ENCODE data around the gene SULT1C3. TPM values are rescaled to one million over a fixed set of nuclear protein-coding genes. Genes with fewer than 3 reads are reported as not detected.
A peak's percentile ranks its signal among the peaks of the same experiment; 100 is the strongest.

Gene SULT1C3
- total and polyA plus RNA-seq, 2 of the 4 experiments (the other 2 are of a cell fraction): not detected

DNA sequence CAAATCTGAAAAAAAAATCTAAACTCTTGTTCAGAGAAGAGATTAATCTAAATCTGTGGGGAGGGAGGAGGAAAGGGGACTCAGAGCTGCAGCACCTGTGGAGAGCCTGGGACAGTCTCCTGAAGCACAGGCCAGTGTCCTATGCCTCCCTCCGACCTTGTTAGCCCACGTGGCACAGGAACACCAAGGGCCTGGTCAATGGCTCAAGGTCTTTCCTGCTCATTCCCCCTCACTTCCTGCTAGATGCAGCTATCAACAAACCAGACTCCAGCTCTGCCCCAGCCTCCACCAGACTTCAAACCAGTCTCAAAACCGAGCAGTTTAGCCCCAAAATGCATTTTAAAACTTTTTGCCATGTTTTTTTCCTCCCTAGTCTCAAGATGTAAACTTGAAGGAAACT lies 20.1 kb upstream of the SULT1C3 start:
- Histone ChIP-seq H3K9me1 (ENCODE audit: insufficient read depth, low read length) (no peaks in the 10 kb centered on the region), H3K4ac (ENCODE audit: low read depth, low read length) (no peak overlapping the region), H3K79me1 (ENCODE audit: low read depth in 1 of 2, low read length in 2 of 2) (no peaks in the 10 kb centered on the region), H3K4me1 (ENCODE audit: control insufficient read depth, insufficient read depth, low read length) (no peaks in the 10 kb centered on the region), H2AK9ac (replicated peaks; ENCODE audit: low read depth, low read length, poor library complexity) (peak overlapping the region; percentile 57), H2AK5ac (ENCODE audit: low read depth, low read length) (no peak overlapping the region), H2AFZ (replicated peaks; ENCODE audit: low read length, poor library complexity) (peak overlapping the region; percentile 72), H2BK15ac (ENCODE audit: low read depth, low read length) (no peak overlapping the region), H3K4me2 (ENCODE audit: low read depth, low read length) (no peak overlapping the region), H3K4me3 (ENCODE audit: insufficient read depth, low read depth, low read length) (no peak overlapping the region), H3K27ac (ENCODE audit: insufficient read depth, low read length) (no peak overlapping the region), H4K20me1 (ENCODE audit: insufficient read depth, low read length) (no peaks in the 10 kb centered on the region), H3K36me3 (ENCODE audit: control insufficient read depth, insufficient read depth, low read length) (no peaks in the 10 kb centered on the region), H2BK20ac (ENCODE audit: low read depth, low read length) (no peak overlapping the region), H3K27me3 (ENCODE audit: control insufficient read depth, insufficient read depth, low read length) (no peaks in the 10 kb centered on the region), H2BK5ac (ENCODE audit: low read depth, low read length, poor library complexity, severe bottlenecking) (no peak overlapping the region), H3K56ac (ENCODE audit: extremely low read depth, insufficient read depth, low read length) (no peak overlapping the region), H4K8ac (ENCODE audit: low read depth in 2 of 2, low read length in 2 of 2) (no peak overlapping the region), H3K9ac (ENCODE audit: low read depth, low read length) (no peak overlapping the region), H4K91ac (ENCODE audit: insufficient read depth, low read depth, low read length) (no peak overlapping the region), H2BK120ac (ENCODE audit: low read depth, low read length) (no peak overlapping the region), H3K14ac (replicated peaks; ENCODE audit: low read depth, low read length) (no peak overlapping the region), H3K18ac (ENCODE audit: low read depth, low read length) (no peak overlapping the region), H4K5ac (ENCODE audit: low read depth, low read length) (no peak overlapping the region), H3K9me3 (ENCODE audit: control insufficient read depth, insufficient read depth, low read length) (peaks cover 7% of the 10 kb centered on the region), H3K23ac (ENCODE audit: low read depth, low read length) (no peak overlapping the region)
- ChIA-PET CTCF (interaction anchor here (1.1 kb wide), 1 partner anchor 19 kb away, joined by 3 read pairs; no protein-coding TSS in a partner anchor), POLR2A (ENCODE audit: unreplicated experiment) (no interaction called here)
- 40% methylated on average over 1 of the region's 3 CpGs; no CpG with 5 or more reads in 1 of the 2 experiments for WGBS, 2 experiments (ENCODE audit: extremely low coverage in 2 of 2, insufficient read length in 1 of 2)
- no peak for DNase-seq
- in situ Hi-C loops (cut with MboI; ENCODE audit: low sequenced_read_pairs) (no loop called here), dilution Hi-C loops (cut with HindIII; ENCODE audit: low sequenced_read_pairs, unreplicated experiment) (no loop called here), intact Hi-C loops (cut with micrococcal nuclease) (loop anchor here (5.0 kb wide), 2 partner anchors 133 to 228 kb away; partner anchors contain the start of gene GCC2)
- no peak for ATAC-seq (ENCODE audit: low read depth)
- no TSS peak for BruUV-seq (replicated peaks)
- TF ChIP-seq CEBPB (IDR thresholded peaks at IDR 0.05; ENCODE audit: low read depth, low read length): no peak
- no peak for TF ChIP-seq MXI1 (IDR thresholded peaks at IDR 0.05; ENCODE audit: borderline replicate concordance, low read depth, low read length)
- TF ChIP-seq, protein P1, sequence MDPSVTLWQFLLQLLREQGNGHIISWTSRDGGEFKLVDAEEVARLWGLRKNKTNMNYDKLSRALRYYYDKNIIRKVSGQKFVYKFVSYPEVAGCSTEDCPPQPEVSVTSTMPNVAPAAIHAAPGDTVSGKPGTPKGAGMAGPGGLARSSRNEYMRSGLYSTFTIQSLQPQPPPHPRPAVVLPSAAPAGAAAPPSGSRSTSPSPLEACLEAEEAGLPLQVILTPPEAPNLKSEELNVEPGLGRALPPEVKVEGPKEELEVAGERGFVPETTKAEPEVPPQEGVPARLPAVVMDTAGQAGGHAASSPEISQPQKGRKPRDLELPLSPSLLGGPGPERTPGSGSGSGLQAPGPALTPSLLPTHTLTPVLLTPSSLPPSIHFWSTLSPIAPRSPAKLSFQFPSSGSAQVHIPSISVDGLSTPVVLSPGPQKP (IDR thresholded peaks at IDR 0.05; ENCODE audit: borderline replicate concordance, low read depth, low read length): no peak
- TF ChIP-seq BHLHE40 (IDR thresholded peaks at IDR 0.05; ENCODE audit: low read depth, low read length): no peak
- no peak for TF ChIP-seq MAZ (IDR thresholded peaks at IDR 0.05; ENCODE audit: borderline replicate concordance, low read depth, low read length)
- TF ChIP-seq, protein P2, sequence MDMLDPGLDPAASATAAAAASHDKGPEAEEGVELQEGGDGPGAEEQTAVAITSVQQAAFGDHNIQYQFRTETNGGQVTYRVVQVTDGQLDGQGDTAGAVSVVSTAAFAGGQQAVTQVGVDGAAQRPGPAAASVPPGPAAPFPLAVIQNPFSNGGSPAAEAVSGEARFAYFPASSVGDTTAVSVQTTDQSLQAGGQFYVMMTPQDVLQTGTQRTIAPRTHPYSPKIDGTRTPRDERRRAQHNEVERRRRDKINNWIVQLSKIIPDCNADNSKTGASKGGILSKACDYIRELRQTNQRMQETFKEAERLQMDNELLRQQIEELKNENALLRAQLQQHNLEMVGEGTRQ (IDR thresholded peaks at IDR 0.05; ENCODE audit: low read depth, low read length): no peak
- no peak for TF ChIP-seq FOS (IDR thresholded peaks at IDR 0.05; ENCODE audit: low read depth, low read length)
- no peak for TF ChIP-seq RCOR1 (IDR thresholded peaks at IDR 0.05; ENCODE audit: insufficient replicate concordance, low read length)
- TF ChIP-seq MAFK (IDR thresholded peaks at IDR 0.05; ENCODE audit: low read depth, low read length): no peak
- TF ChIP-seq SMC3 (IDR thresholded peaks at IDR 0.05; ENCODE audit: low read depth, low read length): no peak
- TF ChIP-seq RAD21 (IDR thresholded peaks at IDR 0.05; ENCODE audit: low read length): no peak
- no peak for TF ChIP-seq POLR2A (IDR thresholded peaks at IDR 0.05; ENCODE audit: low read depth, low read length)

Measured in IMR-90 (cell line).